ENCODE measurements around the gene VANGL1. TPM values are rescaled to one million over a fixed set of nuclear protein-coding genes. Genes with fewer than 3 reads are reported as not detected.

Gene VANGL1
- total and polyA plus RNA-seq, 2 of the 8 experiments (the other 6 are each of a cell fraction or from before 2014, with no cell fraction given): 9.4 to 13.4 TPM

DNA sequence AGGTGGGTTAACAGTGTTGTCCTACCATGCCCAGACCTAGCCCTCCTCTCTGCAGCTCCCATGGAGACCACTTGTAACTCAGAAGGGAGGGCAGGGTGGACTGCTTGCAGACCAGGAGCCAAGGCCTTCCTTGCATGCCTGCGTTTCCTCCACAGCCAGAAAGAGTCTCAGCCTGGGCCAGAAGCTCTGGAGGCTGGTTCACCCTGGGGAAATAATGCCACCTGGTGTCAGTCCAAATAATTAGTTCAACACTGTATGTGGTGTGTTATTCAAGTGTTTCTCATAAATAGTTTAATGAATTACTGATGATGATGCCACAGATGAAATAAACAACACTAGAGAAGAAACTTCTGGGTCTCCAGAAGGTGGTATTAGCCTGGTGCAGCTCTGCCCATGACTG lies 16.9 kb upstream of the VANGL1 start:
- H2AFZ ChIP-seq (ENCODE audit: low read length): peak overlapping the region; percentile 83; the same call in 1 of the 2 replicates
- no peak for FAIRE-seq
- H3K4ac ChIP-seq (replicated peaks; ENCODE audit: insufficient read length, low read depth, low read length): no peak overlapping the region
- ChIA-PET CTCF (ENCODE audit: partially characterized antibody) (interaction anchor here (0.7 to 2.7 kb wide), 9 partner anchors 8 to 140 kb away, joined by 3 to 12 read pairs (median 3); no protein-coding TSS in a partner anchor), POLR2A (ENCODE audit: partially characterized antibody) (no interaction called here)
- H3K9ac ChIP-seq (replicated peaks in 1 of 4; ENCODE audit: extremely low read depth in 1 of 4, low read depth in 3 of 4, low read length in 3 of 4): no peak overlapping the region
- no peak overlapping the region for H2BK15ac ChIP-seq (ENCODE audit: low read length)
- H4K8ac ChIP-seq (ENCODE audit: extremely low read depth, insufficient read depth, low read length): no peak overlapping the region
- H4K20me1 ChIP-seq (replicated peaks in 1 of 2; ENCODE audit: control insufficient read depth in 1 of 2, insufficient read depth in 2 of 2, low read length in 2 of 2): no peaks in the 10 kb centered on the region
- no peaks in the 10 kb centered on the region for H3K36me3 ChIP-seq (ENCODE audit: control insufficient read depth in 2 of 4, insufficient read depth in 4 of 4, low read length in 3 of 4)
- H3K4me1 ChIP-seq (replicated peaks in 1 of 4; ENCODE audit: control insufficient read depth in 3 of 4, insufficient read depth in 4 of 4, low read length in 3 of 4): no peaks in the 10 kb centered on the region
- no peak overlapping the region for H3K56ac ChIP-seq (replicated peaks; ENCODE audit: insufficient read length, low read depth, low read length)
- H2BK12ac ChIP-seq (ENCODE audit: low read depth, low read length): no peak overlapping the region
- H3K9me3 ChIP-seq (ENCODE audit: insufficient read depth in 2 of 2, low read depth in 1 of 2, low read length in 1 of 2): peaks cover 0 to 4% of the 10 kb centered on the region in 2 experiments; a peak in 1 of 4 replicates
- H2BK120ac ChIP-seq (replicated peaks; ENCODE audit: low read depth, low read length): no peak overlapping the region
- no peak overlapping the region for H3K4me2 ChIP-seq (ENCODE audit: insufficient read depth in 1 of 2, low read depth in 2 of 2, low read length in 2 of 2)
- TF ChIP-seq SP1 (IDR thresholded peaks at IDR 0.05; ENCODE audit: low read depth, low read length): no peak
- TF ChIP-seq RAD21 (IDR thresholded peaks at IDR 0.05 in 1 of 2, conservative IDR thresholded peaks at IDR 0.05 in 1 of 2; ENCODE audit: low read depth in 2 of 2, low read length in 2 of 2): peak; percentile 33 to 43
- TF ChIP-seq, protein P1, sequence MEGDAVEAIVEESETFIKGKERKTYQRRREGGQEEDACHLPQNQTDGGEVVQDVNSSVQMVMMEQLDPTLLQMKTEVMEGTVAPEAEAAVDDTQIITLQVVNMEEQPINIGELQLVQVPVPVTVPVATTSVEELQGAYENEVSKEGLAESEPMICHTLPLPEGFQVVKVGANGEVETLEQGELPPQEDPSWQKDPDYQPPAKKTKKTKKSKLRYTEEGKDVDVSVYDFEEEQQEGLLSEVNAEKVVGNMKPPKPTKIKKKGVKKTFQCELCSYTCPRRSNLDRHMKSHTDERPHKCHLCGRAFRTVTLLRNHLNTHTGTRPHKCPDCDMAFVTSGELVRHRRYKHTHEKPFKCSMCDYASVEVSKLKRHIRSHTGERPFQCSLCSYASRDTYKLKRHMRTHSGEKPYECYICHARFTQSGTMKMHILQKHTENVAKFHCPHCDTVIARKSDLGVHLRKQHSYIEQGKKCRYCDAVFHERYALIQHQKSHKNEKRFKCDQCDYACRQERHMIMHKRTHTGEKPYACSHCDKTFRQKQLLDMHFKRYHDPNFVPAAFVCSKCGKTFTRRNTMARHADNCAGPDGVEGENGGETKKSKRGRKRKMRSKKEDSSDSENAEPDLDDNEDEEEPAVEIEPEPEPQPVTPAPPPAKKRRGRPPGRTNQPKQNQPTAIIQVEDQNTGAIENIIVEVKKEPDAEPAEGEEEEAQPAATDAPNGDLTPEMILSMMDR (IDR thresholded peaks at IDR 0.05; ENCODE audit: control extremely low read depth in 1 of 3, insufficient read depth in 1 of 3, low read depth in 1 of 3, low read length in 3 of 3): peak in 1 of 3 experiments; percentile 21; a peak in 1 of 4 replicates
- H3K14ac ChIP-seq (ENCODE audit: insufficient read length): no peak overlapping the region
- H3K27ac ChIP-seq (ENCODE audit: low read depth, low read length): no peak overlapping the region
- no peak overlapping the region for H3K18ac ChIP-seq (ENCODE audit: extremely low read depth, low read length)
- no peak overlapping the region for H3K4me3 ChIP-seq (ENCODE audit: extremely low read depth in 1 of 4, insufficient read depth in 2 of 4, low read depth in 3 of 4, low read length in 4 of 4)
- no peak overlapping the region for H2BK5ac ChIP-seq (ENCODE audit: low read depth, low read length)
- no peak overlapping the region for H4K91ac ChIP-seq (replicated peaks; ENCODE audit: insufficient read length, low read length)
- DNase-seq (ENCODE audit: low read depth in 1 of 2, low spot score in 2 of 2): no peak
- H2BK20ac ChIP-seq (ENCODE audit: low read length): no peak overlapping the region
- H4K5ac ChIP-seq (ENCODE audit: insufficient read length, low read depth, low read length): no peak overlapping the region
- H3K79me1 ChIP-seq (ENCODE audit: low read depth, low read length): no peaks in the 10 kb centered on the region
- H3K79me2 ChIP-seq (ENCODE audit: control insufficient read depth in 1 of 2, insufficient read depth in 2 of 2, low read length in 2 of 2): no peaks in the 10 kb centered on the region
- H3K23me2 ChIP-seq (ENCODE audit: low read depth, low read length): no peaks in the 10 kb centered on the region
- no peaks in the 10 kb centered on the region; a peak in 1 of 7 replicates for H3K27me3 ChIP-seq (replicated peaks in 1 of 4; ENCODE audit: control insufficient read depth in 3 of 4, extremely low read depth in 1 of 4, insufficient read depth in 3 of 4, low read length in 3 of 4)
- H2AK5ac ChIP-seq (ENCODE audit: low read depth, low read length): no peak overlapping the region
- no peak overlapping the region for H3K23ac ChIP-seq (ENCODE audit: insufficient read length)
- WGBS, 2 experiments (ENCODE audit: extremely low coverage in 1 of 2, insufficient coverage in 1 of 2, insufficient read length in 1 of 2, insufficient replicate concordance in 2 of 2, low coverage in 1 of 2, low lambda C conversion rate in 2 of 2, missing lambda C conversion rate in 1 of 2): 93% methylated on average over 1 of the region's 1 CpG; no CpG with 5 or more reads in 1 of the 2 experiments

Data from H1 (cell line).